ENCODE results near the gene EIF4E2. TPM values are rescaled to one million over a fixed set of nuclear protein-coding genes. Genes with fewer than 3 reads are reported as not detected.
A peak's percentile ranks its signal among the peaks of the same experiment; 100 is the strongest.

The EIF4E2 gene
- total and polyA plus RNA-seq, 8 donors: 17.8 to 33.0 (median 26.8) TPM

- peak in 3 of 4 donors; percentile 14 to 57 (median 23) for ATAC-seq
- intact Hi-C loops (cut with DNase I): no loop called here
- 78 to 85% methylated on average over 3 of the region's 3 CpGs for WGBS, 2 donors
- H3K27me3 ChIP-seq: no peaks in the 10 kb centered on the region
- FAIRE-seq: no peak
- H3K4me1 ChIP-seq: peaks cover 0 to 13% (median 7%) of the 10 kb centered on the region in 3 donors
- no peaks in the 10 kb centered on the region for H3K36me3 ChIP-seq
- peak overlapping the region in 1 of 4 donors; percentile 57 for H3K27ac ChIP-seq
- H3K9me3 ChIP-seq: no peaks in the 10 kb centered on the region
- H3K4me3 ChIP-seq: no peak overlapping the region
- DNase-seq: no peak
- TF ChIP-seq CTCF (IDR thresholded peaks at IDR 0.05): no peak
Observed at GRCh38 chr2:232592772-232593395, 42.4 kb downstream of the EIF4E2 start.

DNA sequence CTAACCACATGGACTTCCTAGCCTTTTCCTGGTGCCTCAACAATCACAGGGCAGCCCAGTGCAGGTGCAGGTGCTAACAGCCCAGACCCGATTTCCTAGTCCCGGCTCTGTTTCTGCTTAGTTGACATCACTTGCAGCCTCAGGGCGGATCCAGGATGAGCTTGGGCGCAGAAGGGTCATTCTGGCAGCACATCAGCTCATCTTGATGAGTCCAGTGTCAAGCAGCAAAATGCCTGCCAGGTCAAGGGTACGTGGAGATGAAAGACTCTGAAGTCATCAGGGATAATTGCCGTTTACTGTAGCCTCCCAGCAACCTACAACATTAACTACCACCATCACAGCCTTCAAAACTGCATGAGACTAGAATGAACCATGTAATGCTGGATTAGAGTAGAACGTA is 43.5 kb downstream of the EIF4E2 start:
- intact Hi-C loops (cut with DNase I): no loop called here
- Histone ChIP-seq H3K27ac (no peak overlapping the region), H3K9me3 (no peaks in the 10 kb centered on the region), H3K36me3 (no peaks in the 10 kb centered on the region), H3K4me1 (peaks cover 0 to 6% (median 2%) of the 10 kb centered on the region in 3 donors), H3K27me3 (no peaks in the 10 kb centered on the region), H3K4me3 (no peak overlapping the region)
- no peak for TF ChIP-seq CTCF (IDR thresholded peaks at IDR 0.05)
- WGBS, 2 donors: 71 to 89% methylated on average over 7 of the region's 7 CpGs
- no peak for FAIRE-seq
- no peak for DNase-seq
- no peak for ATAC-seq

- WGBS, 2 donors: 75 to 91% methylated on average over 7 of the region's 7 CpGs
- H3K27me3 ChIP-seq: no peaks in the 10 kb centered on the region
- ATAC-seq: no peak
- no peaks in the 10 kb centered on the region for H3K9me3 ChIP-seq
- H3K27ac ChIP-seq: no peak overlapping the region
- DNase-seq: no peak
- H3K36me3 ChIP-seq: no peaks in the 10 kb centered on the region
- no peaks in the 10 kb centered on the region for H3K4me1 ChIP-seq
- intact Hi-C loops (cut with DNase I): no loop called here
- TF ChIP-seq CTCF (IDR thresholded peaks at IDR 0.05): no peak
- no peak overlapping the region for H3K4me3 ChIP-seq
- FAIRE-seq: no peak
Observed at GRCh38 chr2:232597362-232598079, 47.0 kb downstream of the EIF4E2 start.

DNA sequence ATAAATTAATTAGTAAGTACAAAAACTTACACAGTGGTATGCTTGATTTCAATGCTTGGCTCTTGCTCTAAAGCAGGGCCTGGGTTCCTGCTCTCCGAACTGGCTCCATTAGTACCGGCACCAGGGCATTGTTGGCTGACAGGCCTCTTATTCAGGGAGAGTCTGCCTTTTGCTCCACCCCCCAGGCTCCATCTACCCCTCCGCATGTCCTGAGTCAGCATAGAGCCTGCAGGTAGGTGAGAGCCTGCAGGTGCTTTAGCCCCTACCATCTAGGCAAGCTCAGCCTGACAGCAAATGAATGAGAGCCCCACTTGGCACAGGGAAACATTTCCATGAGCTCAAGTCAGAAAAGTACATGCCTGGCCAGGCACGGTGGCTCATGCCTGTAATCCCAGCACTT is 47.8 kb downstream of the EIF4E2 start:
- no peak for FAIRE-seq
- Histone ChIP-seq H3K4me3 (no peak overlapping the region), H3K36me3 (no peaks in the 10 kb centered on the region), H3K4me1 (no peaks in the 10 kb centered on the region), H3K27ac (no peak overlapping the region), H3K9me3 (no peaks in the 10 kb centered on the region), H3K27me3 (no peaks in the 10 kb centered on the region)
- intact Hi-C loops (cut with DNase I): no loop called here
- ATAC-seq: no peak
- 87 to 92% methylated on average over 4 of the region's 4 CpGs for WGBS, 2 donors
- no peak for DNase-seq
- TF ChIP-seq CTCF (IDR thresholded peaks at IDR 0.05): no peak

All from pancreas (tissue), 10 donors.